Dedifferentiated amniotic fluid mesenchymal stem cell (primary cell): ENCODE results near the gene G6PD.

Experiments
- DNase-seq: peaks from one replicate; pipeline ENCODE4 v3.0.0-alpha.2; 2016; ENCODE audit errors: extremely low spot score

G6PD gene

DNA sequence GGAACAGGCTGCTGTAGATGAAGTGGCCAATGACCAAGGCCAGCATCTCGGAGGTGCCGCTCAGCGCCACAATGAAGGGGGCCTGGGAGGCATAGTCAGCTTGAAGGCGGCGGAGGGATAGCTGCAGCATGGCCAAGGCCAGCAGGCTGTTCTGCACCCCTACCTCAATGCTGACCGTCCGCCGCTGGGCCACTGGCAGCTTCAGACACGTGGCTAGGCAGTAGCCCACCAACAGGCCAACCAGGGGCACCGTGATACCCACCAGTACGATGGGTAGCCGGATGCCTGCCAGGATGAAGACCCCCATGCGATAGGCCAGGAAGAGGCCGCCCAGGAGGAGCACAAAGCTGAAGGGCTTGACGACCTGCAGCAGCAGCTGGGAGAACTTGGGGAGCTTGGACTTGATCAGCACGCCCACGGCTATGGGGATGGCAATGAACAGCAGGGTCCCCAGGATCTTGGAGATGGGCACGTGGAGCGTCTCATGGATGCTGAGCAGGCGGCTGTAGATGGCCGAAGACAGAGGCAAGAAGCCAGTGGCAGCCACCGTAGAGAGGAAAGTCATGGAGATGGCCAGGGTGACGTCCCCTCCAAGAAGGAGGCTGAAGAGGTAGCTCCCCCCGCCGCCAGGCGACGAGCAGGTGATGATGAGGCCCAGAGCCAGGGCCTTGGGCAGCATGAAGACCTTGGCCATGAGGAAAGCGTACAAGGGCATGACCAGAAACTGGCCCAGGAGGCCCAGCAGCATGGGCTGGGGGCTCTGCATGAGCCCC is 58.9 kb downstream of the G6PD start:
- no peak for DNase-seq

- no peak for DNase-seq
Measured at GRCh38 chrX:154486396-154487207, 60.0 kb downstream of the G6PD start, which contains the start of gene UBL4A. UBL4A (minus strand) TSS chrX:154486615; CDS start chrX:154486584, 31 bp downstream.

DNA sequence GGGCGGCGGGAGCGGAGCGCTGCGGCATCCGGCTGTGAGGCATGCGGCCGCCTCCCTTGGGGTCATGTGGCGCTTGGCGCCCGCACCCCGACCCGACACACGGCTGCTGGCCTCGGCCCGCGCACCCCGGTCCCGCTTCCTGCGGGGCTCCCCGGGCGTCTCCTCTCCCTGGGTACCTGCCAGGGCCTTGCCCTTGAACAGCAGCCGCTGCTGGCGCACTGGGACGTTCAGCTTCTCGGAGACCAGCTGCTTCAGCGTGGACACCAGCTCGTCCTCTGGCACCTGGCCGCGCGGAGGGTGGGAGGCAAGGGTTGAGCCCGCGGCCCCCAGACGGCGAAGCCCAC is 60.6 kb downstream of the G6PD start:
- no peak for DNase-seq

DNA sequence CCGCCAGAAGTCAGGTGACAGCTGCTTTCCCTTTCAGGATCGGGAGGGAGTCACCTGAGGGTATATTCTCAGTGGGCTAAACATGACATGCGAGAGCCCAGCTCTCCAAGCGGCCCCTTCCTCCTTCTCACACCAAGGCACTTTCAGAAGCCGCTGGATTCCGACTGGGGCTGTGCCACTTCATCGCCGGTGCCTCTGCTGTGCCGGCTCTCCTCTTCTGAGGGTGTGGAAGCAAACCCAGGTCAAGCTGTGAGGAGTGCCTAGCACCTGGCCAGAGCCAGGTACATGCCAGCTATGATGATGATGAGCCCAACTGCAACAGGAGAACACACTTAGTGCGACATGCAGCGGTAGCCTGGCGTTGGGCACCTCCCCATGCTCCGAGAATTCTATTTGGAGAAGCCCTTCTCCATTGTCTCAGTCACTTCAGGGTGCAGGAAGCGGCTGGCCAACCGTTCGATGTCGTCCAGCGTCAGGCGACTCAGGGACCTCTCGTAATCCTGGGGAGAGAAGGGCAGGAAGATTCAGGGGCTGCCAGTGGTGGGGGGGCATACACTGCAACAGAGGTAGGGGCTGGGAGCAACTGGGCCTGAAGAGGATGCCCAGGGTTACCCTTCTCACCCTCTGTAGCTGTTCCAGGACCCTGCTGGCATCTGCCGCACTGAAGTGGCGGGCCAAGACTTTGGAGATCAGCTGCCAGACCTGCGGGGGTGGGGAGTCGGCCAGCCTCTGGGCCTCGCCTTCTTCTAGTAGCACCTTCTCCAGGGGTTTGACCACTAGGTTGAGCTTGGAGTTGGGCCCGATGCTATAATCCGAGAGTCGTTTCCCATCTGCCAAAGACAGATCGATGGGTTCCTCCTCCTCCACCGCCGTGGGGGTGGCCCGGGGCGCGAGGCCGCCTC is 61.2 kb downstream of the G6PD start:
- DNase-seq: no peak

DNA sequence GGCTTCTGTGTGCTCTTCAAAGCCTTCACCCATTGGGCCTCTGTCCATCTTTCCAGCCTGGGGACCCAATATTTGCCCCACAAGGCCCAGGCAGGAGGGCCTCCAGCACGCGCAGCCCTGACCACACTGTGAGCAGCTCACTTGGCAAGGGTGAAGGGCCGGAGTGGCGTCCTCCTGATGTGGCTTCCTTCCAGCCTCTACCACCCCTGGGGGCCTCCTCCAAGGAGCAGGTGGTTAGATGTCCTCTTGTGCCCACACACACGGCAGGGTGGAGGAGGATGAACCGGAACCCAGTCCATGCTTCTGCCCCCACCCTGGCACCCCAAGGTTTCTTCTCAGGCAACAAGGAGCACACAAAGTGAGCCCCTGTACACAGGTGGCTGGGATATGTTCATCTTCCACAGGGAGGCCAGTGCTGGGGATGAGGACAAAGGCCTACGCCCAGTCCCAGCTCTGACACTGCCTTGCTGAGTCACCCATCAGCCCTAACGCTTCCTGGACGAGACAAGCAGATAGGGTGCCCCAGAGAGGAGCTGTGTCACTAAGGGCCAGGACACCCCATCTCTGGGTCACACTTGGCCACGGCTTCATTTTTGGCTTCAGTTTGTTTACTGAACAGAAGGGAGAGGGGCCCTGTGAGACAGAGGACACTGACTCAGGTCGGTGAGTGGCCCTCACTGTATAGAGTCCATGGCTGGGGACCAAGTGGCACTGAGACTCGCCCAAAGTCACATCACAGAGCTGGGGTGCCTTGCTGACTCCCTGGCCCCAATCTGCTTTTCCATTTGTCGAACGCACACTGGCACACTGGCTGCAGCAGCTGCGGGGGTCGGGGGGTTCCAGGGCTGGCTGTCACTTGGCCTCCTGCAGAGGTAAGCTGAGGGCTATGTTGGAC is 62.1 kb downstream of the G6PD start:
- no peak for DNase-seq

- no peak for DNase-seq
Measured at GRCh38 chrX:154483325-154483724, 63.3 kb downstream of the G6PD start.

- DNase-seq: no peak
Measured at GRCh38 chrX:154482786-154483185, 63.9 kb downstream of the G6PD start.

- no peak for DNase-seq
Measured at GRCh38 chrX:154481911-154482601, 64.6 kb downstream of the G6PD start.
